HL-60 (cell line): Measurements from ENCODE around the gene SORCS2.

Experiments
- CTCF ChIP-seq: IDR thresholded peaks from one replicate; pipeline ENCODE4 v1.5.1; 2011; ENCODE audit warnings: low read length, control low read depth, inconsistent platforms; ENCODE audit not compliant: insufficient read depth
- GABPA ChIP-seq: IDR thresholded peaks from 2 replicates; pipeline ENCODE4 v1.6.1; 2012; ENCODE audit warnings: low read depth
- POLR2AphosphoS5 ChIP-seq: IDR thresholded peaks from 2 replicates; pipeline ENCODE4 v1.6.1; 2012; ENCODE audit warnings: low read depth
- REST ChIP-seq: IDR thresholded peaks from 2 replicates; pipeline ENCODE4 v1.6.1; 2012; ENCODE audit warnings: low read depth; ENCODE audit not compliant: insufficient replicate concordance
- SPI1 ChIP-seq: IDR thresholded peaks from 2 replicates; pipeline ENCODE4 v1.6.1; 2012; ENCODE audit warnings: low read depth, mild to moderate bottlenecking, borderline replicate concordance

- TF ChIP-seq CTCF (no peak), POLR2AphosphoS5 (no peak), SPI1 (no peak), REST (no peak), GABPA (no peak)
Observed at GRCh38 chr4:7733801-7734650, 541.7 kb downstream of the SORCS2 start.
